NCI-H1092 (cell line): ENCODE results near the gene HSDL2.
"Not testable (repeated sequence)": the region's sequence is repeated elsewhere in the genome, so short reads cannot be mapped to it uniquely, and the experiment has no call there.

Experiments
- DNase-seq: peaks from one replicate; lab custom pipeline; 2025; lab: John Stamatoyannopoulos, UW

The HSDL2 gene

GRCh38 chr9:112500842-112501241, 120.9 kb downstream of the HSDL2 start:
- no peak for DNase-seq

GRCh38 chr9:112501287-112501686, 121.4 kb downstream of the HSDL2 start:
- no peak for DNase-seq

- DNase-seq, result no peak
These were observed 122.5 kb downstream of the HSDL2 start for GRCh38 chr9:112502175-112502946.

GRCh38 chr9:112503170-112503569, 123.3 kb downstream of the HSDL2 start:
- no peak for DNase-seq

- DNase-seq, result no peak
These were observed 125.2 kb downstream of the HSDL2 start for GRCh38 chr9:112505086-112505485.

- no peak for DNase-seq
These were observed 125.7 kb downstream of the HSDL2 start for GRCh38 chr9:112505607-112506006.

- DNase-seq, result no peak
These were observed 126.7 kb downstream of the HSDL2 start for GRCh38 chr9:112506571-112506970.

GRCh38 chr9:112507001-112507680, 127.2 kb downstream of the HSDL2 start:
- DNase-seq, result no peak

GRCh38 chr9:112508377-112508776, 128.5 kb downstream of the HSDL2 start:
- DNase-seq, result no peak

- not testable (repeated sequence) for DNase-seq
These were observed 132.5 kb downstream of the HSDL2 start for GRCh38 chr9:112512377-112512776.

- DNase-seq, result no peak
These were observed 136.9 kb downstream of the HSDL2 start for GRCh38 chr9:112516769-112517168.

GRCh38 chr9:112520069-112520468, 140.2 kb downstream of the HSDL2 start:
- no peak for DNase-seq

- DNase-seq, result no peak
These were observed 140.7 kb downstream of the HSDL2 start for GRCh38 chr9:112520656-112521055.
